ENCODE measurements around the gene NINJ2.

The NINJ2 gene

DNA sequence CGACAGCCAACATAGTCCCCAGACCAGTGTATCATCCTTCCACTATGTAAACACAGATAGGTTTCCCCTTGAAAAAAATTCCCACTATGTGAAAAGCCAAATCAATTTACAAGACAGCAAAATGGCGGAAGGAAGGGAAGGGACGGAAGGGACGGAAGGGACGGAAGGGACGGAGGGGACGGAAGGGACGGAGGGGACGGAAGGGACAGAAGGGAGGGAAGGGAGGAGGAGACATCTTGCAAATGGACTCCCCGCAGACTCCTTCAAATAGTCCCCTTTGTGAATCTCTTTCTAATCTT lies 75.3 kb downstream of the NINJ2 start:
- DNase-seq (ENCODE audit: extremely low read depth, low read depth): no peak
- no peak for TF ChIP-seq CTCF (IDR thresholded peaks at IDR 0.05; ENCODE audit: low read depth, low read length)

DNA sequence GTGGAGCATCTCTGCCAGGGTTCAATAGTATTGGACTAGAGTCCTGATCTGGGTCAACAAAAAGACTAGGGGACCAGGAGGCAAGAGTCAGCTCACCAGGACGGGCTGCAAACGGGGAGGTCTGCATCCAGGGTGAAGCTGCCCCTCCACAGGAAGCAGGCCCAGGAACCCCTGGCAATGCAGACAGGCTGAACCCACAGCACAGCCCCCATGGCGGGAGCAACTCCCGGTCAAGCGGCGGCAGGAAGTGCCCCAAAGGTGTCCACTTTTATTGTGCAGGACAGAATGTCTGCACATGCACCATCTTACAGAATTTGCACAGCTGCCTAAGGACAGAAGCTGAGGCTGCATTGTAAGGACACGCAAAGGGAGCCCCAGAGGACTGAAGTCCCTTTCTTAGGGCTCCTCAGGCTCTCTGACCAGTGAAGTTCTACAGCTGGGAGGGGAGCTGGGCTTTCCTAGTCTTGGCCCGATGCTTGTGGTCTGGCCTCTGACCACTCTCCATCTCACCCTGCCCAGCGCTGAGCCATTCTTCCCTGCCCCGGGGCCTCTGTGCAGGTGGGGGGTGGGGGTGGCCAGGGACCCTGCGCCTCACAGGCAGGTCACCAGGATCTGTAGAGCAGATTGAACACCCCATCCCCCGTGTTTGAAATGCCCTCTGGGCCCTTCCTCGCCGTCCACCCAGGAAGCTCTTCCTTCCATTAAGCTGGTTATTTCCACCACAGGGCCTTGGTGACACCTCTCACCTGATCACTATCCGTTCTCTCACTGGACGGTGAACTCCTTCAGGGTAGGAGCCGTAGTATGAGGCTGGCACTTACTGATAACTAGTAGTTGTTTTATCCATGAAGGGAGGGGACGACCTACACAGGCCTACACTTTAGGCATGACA lies 75.9 kb downstream of the NINJ2 start:
- TF ChIP-seq CTCF (IDR thresholded peaks at IDR 0.05; ENCODE audit: low read depth, low read length): no peak
- no peak for DNase-seq (ENCODE audit: extremely low read depth, low read depth)

DNA sequence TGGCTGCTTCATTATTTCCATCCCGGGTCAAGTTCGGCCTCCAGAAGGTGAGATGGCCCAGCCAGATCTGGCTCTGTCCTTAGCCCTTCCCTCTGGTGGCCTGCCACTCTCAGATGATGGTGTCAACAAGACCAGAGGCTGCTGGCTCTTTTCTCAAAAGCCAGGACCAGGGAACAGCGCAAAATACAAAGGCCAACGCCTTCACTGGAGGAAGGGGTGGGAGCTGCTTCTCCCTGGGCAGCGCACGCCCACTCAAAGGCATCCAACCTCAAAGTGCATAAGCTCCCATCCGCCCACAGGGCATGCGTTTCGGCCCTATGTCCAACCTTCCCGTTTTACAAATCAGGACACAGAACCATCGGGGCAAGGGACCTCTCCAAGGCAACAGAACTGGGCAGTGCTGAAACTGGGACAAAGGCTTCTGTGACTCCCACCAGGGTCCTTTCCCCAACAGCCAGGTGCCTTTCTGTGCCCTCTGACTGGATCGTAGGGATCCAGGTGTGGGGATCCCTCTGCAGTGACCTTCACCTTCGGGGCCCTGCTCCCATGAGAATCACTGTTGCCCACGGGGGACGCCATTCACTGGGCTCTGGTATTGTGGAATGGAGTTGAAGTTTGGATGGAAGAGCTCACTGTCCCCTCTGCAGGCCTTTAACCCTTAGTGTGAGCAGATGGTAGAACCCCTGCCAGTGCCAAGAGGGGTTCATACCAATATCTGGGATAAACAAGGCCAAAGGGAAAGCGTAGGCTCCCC lies 76.8 kb downstream of the NINJ2 start:
- no peak for DNase-seq (ENCODE audit: extremely low read depth, low read depth)
- TF ChIP-seq CTCF (IDR thresholded peaks at IDR 0.05; ENCODE audit: low read depth, low read length): no peak

DNA sequence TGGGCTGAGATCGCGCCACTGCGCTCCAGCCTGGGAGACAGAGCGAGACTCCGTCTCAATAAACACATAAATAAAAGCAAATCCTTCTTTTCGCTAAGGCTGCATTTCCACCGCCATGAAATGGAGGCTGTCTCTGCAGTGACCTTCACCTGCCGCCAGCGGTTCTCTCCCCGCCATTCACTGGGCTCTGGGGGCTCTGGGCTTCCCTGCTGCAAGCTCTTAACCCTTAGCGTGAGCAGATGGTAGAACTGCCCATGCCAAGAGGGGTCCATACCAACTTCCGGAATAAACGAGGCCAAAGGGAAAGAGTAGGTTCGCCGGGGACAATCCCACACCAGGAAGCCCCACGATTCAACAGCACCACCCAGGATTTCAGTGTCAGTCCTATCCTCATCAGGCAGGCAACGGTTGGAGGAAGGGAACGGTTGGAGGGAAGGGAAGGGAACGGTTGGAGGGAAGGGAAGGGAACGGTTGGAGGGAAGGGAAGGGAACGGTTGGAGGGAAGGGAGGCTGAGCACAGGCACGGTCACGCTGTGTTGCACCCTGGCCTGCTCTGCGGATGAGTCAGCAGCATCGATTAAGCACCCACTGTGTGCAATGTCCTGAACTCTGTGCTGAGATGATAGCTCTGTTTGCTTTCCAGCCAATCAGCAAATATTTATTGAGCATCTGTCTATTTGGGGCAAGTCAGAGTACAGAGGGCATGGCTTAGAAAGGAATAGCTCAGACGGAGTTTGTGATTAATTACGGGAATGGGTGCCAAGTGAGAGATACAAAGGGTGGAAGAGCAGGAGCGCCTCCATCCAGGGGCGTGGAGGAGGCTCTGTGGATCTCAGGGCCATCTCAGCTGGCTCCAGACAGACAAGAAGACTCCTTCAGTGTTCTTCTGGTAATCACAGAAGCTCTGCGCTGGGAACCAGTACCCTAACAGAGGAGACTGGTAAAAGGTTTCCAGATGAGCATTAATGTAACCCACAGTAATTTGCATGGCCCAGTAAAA lies 77.9 kb downstream of the NINJ2 start:
- no peak for DNase-seq (ENCODE audit: extremely low read depth, low read depth)
- no peak for TF ChIP-seq CTCF (IDR thresholded peaks at IDR 0.05; ENCODE audit: low read depth, low read length)

DNA sequence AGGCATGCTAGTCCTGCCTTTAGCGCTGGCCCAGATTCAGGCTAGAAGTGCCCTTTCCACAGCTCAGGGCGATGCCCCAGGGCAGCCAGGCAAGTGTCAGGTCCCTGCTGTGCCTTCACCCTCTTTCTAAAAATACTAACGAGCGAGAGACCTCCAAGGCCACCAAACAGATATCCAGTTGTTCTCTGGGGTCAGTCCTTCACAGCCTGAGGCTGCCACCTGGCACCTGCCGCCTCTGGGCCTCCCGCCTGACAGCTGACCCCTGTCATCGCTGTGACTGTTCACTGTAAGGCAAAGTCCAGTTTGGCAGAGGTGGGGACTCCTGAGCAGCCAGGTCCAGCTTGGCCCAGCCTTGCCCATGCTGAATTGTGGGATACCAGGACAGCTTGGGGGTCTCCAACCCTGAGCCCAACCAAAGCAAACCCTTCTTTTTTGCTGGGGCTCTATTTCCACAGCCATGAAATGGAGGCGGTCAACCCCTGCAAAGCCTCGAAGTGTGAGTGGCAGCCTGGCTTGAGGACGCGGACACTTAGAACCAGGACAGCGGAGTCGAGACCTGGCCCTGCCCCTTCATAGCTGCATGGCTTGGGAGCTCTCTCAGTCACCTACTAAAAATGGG lies 79.9 kb downstream of the NINJ2 start:
- DNase-seq (ENCODE audit: extremely low read depth, low read depth): no peak
- TF ChIP-seq CTCF (IDR thresholded peaks at IDR 0.05; ENCODE audit: low read depth, low read length): no peak

DNA sequence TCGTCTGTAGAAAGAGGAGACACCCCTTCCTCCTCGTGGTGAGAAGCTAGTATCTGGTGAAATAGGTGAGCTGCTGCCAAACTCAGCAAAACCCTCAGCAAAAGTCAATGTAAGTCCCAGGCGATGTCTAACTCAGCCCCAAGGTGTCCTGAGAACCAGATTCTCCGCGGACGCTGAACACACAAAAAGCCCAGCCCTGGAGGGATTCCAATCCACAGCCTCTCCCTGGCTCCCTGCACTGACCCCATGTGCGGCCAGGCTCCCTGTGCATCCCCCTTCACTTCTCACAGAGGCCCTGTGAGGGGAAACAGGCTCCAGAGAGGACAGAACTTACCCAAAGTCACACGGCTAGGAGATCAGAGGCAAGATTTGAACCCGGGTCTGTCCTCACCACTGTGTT lies 81.5 kb downstream of the NINJ2 start:
- no peak for DNase-seq (ENCODE audit: extremely low read depth, low read depth)
- no peak for TF ChIP-seq CTCF (IDR thresholded peaks at IDR 0.05; ENCODE audit: low read depth, low read length)

Data from AG09319 (cell line).